KOPT-K1 (cell line): ENCODE measurements around the gene EXOC2.
"Not testable (repeated sequence)": the region's sequence is repeated elsewhere in the genome, so short reads cannot be mapped to it uniquely, and the experiment has no call there.

Source experiments
- H3K27ac ChIP-seq: fragments of 200-600 bp; sonication (generic); 2 replicates; pipeline ENCODE4 v1.5.1; 2016; ENCODE audit warnings: antibody characterized with exemption, mild to moderate bottlenecking, low read depth, low read length; ENCODE audit not compliant: poor library complexity, severe bottlenecking
- H3K36me3 ChIP-seq: fragments of 200-600 bp; sonication (generic); 2 replicates; pipeline ENCODE4 v1.5.1; 2017; ENCODE audit warnings: antibody characterized with exemption, mild to moderate bottlenecking, low read length, moderate library complexity; ENCODE audit not compliant: insufficient read depth
- H3K9me3 ChIP-seq: fragments of 200-600 bp; sonication (generic); 2 replicates; pipeline ENCODE4 v1.5.1; 2017; ENCODE audit warnings: antibody characterized with exemption, low read length, mild to moderate bottlenecking; ENCODE audit not compliant: insufficient read depth, poor library complexity, severe bottlenecking

EXOC2 gene

DNA sequence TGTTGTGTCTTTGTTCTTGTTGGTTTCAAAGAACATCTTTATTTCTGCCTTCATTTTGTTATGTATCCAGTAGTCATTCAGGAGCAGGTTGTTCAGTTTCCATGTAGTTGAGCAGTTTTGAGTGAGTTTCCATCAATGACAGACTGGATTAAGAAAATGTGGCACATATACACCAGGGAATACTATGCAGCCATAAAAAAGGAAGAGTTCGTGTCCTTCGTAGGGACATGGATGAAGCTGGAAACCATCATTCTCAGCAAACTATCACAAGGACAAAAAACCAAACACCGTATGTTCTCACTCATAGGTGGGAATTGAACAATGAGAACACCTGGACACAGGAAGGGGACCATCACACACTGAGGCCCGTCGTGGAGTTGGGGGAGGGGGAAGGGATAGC lies 87.0 kb downstream of the EXOC2 start:
- H3K27ac ChIP-seq, H3K9me3 ChIP-seq: not testable (repeated sequence)
- H3K36me3 ChIP-seq: peaks cover 21% of the 10 kb centered on the region

DNA sequence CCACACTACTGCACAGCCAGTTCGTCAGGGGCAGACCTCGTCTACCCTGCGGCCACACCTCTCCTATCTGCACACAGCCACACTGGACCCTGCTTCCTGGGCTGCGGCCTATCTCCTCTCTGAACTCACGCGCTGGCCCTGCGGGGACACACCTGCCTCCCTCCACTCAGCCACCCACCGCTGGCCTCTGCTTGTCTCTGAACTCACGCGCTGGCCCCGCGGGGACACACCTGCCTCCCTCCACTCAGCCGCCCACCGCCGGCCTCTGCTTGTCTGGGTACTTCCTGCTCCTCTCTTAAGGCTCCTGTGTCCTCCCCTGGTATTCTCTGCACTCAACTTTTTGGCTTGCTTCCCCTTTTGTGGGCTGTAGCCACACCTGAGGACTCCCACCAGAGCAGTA lies 88.4 kb downstream of the EXOC2 start:
- Histone ChIP-seq H3K27ac (no peak overlapping the region), H3K36me3 (peaks cover 16% of the 10 kb centered on the region), H3K9me3 (no peaks in the 10 kb centered on the region)

DNA sequence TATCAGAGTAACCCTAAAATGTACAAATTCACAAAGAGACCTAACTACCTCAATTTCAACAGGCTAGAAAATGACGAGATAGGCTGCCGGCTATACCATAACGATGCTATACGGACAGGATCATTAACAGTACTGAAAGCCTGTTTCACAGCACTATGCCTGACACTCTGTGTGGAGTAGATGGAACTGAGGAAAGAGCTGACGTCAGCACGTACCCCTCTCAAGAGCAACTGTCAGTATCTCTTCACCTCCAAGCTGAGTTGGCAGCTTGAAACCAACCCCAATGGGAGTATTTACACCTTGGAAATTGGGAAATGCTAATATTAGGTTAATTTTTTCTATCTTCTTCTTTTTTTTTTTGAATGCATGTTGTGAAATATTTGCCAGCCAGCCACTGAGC lies 89.7 kb downstream of the EXOC2 start:
- Histone ChIP-seq H3K9me3 (no peaks in the 10 kb centered on the region), H3K36me3 (peaks cover 10% of the 10 kb centered on the region), H3K27ac (no peak overlapping the region)

DNA sequence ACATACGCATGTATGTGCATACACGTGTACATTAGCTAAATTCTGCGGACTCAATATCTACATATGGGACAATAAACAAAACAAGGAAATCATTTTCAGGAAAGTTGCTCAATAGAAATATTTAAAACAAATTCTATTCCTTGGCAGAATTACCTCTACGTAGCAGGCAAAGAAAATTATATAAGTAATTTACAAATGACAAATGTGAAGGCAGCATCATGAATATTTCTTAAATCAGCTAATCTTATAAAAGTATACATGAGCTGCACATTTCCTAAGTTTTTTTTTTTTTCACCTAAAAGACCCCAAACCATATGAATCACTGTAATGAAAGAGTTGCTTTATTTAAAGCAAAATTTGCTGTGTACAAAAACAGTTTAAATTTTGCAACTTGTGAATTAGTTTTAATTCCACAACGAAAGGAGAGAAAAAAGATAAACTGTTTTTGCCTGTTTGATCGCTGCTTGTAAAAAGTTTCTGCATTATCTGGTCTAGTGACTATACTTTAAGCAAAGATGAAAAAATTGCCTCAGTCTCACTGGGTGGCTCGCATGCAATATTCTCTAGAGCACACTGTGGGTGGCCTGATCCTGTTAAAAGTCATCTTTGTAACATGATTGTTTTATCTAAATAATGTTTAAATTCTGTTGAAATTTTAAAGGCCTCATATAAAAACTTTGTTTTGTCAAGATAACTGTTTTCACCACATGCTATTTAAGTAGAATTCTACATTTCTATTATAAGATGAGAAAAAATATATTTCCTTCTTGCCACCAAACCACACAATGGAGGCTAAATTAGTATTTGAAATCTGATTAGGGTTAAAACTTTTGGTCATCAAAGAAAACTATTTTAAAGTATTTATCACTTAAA lies 93.1 kb downstream of the EXOC2 start:
- no peak overlapping the region for H3K27ac ChIP-seq
- H3K36me3 ChIP-seq: peaks cover 24% of the 10 kb centered on the region
- no peaks in the 10 kb centered on the region for H3K9me3 ChIP-seq

DNA sequence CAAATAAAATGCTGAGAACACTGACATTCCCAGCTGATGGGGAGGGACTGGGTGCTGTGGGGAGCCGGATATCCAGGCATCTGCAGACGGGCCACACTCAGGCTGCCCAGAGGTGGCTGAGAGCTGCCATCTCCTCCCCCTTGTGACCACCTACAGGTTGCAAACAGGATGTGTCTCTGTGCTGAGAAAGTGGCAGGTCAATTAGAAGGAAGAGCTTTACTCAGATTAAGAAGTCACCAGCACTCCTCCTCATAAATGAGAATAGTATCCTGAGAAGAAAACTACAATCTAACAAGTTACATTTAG lies 99.1 kb downstream of the EXOC2 start:
- H3K36me3 ChIP-seq: peaks cover 65% of the 10 kb centered on the region
- no peak overlapping the region for H3K27ac ChIP-seq
- H3K9me3 ChIP-seq: no peaks in the 10 kb centered on the region

DNA sequence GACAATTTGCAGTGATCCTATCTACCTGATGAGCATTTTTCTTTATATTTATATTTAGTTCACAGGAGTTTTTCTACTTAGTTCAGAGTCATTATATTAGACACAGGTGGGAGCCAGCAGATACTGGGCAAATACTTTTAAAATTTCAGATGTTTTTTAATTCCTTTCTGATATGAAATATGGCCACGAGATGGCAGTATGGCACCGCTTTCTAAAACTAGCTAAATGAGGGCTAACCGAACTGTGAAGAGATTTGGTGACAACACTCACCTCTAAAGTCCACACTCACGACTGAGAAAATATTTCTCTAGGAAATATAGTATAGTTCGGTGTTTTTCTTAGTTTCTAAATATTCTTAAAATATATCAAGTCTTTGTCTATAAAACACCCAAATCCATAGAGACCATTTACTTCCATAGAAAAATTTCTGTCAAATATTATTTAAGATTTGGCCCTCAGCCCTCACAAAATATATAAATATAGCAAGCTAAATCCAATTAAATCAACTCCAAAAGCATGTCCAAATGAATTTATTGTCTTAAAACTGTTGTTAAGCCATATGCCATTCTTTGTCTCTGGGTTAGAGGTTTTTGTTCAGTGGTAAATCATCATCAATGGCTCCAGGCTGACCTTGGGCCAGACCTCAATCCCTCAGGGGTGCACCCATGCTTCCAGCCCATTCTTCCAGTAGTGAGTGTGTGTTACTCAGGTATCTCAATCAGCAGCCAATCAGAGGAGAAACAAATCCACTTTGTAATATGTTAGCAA lies 99.6 kb downstream of the EXOC2 start:
- Histone ChIP-seq H3K9me3 (no peaks in the 10 kb centered on the region), H3K27ac (no peak overlapping the region), H3K36me3 (peaks cover 70% of the 10 kb centered on the region)

DNA sequence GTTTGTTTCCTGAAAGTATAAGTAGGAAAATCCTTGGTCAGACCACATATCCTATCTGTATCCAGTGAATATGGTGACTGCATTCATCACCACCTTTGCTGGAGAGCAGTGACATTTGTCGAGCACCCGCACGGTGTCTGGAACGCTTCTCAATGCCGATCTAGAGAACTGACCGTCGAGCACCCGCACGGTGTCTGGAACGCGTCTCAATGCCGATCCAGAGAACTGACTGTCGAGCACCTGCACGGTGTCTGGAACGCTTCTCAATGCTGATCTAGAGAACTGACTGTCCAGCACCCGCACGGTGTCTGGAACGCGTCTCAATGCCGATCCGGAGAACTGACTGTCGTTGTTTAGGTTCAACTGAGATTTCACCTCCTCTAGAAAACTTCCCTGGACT lies 103.8 kb downstream of the EXOC2 start:
- Histone ChIP-seq H3K9me3 (no peaks in the 10 kb centered on the region), H3K36me3 (peaks cover 51% of the 10 kb centered on the region; the same call in 1 of the 2 replicates)

DNA sequence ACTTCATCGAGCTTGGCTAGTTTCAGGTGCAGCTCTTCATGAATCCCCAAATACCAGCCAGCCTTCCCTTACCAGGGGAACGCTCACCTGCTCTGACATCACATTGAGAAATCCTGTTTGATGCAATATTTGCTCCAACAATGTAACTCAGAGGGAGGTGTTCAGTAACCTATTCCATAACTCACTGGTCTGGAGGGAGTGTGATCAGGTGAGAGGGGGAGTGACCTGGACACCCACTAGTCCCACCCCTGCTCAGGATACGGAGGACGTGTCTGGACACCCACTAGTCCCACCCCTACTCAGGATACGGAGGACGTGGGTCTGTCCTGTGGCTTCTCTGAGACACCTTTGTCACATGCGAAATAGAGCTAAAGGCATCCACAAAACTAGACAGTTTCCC lies 106.4 kb downstream of the EXOC2 start:
- Histone ChIP-seq H3K9me3 (no peaks in the 10 kb centered on the region), H3K36me3 (peaks cover 33% of the 10 kb centered on the region; the same call in 1 of the 2 replicates), H3K27ac (no peak overlapping the region)

More for the DNA sequence above, 103.8 kb downstream of the EXOC2 start:
- no peak overlapping the region for H3K27ac ChIP-seq

DNA sequence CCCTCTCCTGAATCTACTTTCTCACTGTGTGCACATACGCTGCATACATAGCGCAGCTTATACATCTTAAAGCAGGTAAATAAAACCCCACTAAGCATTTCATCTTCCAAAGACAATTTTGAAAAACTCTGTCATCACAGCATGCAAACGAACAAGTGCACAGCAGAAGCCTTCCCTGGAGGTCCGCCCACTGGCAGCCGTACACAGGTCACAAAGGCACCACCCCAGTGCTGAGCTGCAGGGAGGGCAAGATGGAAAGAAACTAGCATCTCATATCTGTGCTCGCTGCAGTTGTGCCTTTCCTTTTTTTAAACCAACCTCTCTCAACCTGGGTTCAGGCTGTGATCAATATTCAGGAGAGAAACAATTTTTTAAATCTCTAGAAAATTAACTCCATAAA lies 109.3 kb downstream of the EXOC2 start:
- Histone ChIP-seq H3K9me3 (no peaks in the 10 kb centered on the region), H3K36me3 (0 out of 2 replicates have a peak, but pooled peaks cover 11% of the 10 kb centered on the region), H3K27ac (no peak overlapping the region)

DNA sequence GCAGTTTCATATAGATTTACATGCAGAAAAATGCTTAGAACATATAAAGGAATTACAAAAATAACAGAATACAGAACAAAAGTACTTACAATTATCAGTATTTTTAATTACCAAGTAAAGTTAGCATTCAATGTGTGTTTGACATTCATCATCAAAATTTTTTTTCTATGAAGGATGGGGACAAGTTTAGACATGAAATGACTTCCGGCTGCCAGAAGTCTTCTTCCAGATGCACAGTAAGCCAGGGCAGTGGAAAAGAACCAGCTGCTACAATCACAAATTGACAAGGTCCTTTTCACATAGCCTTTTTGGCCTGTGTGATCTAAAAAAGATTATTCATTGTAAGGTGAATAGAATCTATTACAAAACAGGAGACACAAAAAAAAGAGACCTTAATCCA lies 109.8 kb downstream of the EXOC2 start:
- H3K36me3 ChIP-seq: 0 out of 2 replicates have a peak, but pooled peaks cover 6% of the 10 kb centered on the region
- H3K9me3 ChIP-seq: no peaks in the 10 kb centered on the region
- no peak overlapping the region for H3K27ac ChIP-seq

DNA sequence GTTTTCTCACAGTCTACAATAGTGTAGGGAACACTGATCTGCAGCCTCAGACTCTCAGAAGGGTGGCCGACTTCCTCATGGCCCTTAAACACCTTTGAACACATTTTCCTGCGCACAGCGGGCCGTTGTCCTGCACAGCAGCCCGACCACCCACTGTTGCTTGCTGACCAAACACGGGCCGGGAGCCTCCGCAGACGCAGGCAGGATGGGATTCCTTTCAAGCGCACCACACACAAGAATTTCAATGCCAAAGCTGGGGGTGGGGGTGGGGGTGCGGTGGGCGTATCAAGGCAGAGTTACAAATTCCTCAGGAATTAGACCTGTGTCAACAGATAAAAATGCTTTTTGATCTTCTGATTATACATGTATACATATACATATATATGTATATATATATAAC lies 110.6 kb downstream of the EXOC2 start:
- H3K9me3 ChIP-seq: no peaks in the 10 kb centered on the region
- H3K27ac ChIP-seq: no peak overlapping the region
- H3K36me3 ChIP-seq: 0 out of 2 replicates have a peak, but pooled peaks cover under 1% of the 10 kb centered on the region

DNA sequence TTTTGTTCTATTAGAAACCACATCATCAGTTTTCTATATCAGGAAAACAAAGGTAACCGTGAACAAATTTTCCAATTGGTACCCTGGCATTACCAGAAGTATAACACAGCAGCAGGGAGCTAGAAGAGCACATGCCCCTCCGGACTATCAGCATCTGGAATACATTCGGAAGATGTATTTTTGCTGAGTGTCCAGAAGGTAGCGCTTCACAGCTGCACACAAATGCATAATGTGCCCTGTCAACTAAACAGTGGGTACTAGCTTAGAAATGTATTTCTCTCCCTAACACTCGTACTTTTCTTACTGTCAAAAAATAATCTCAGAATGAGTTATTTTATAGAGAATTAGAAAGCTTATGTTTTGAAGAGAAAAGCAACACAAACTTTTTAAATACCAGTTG lies 113.6 kb downstream of the EXOC2 start:
- H3K27ac ChIP-seq: no peak overlapping the region
- H3K36me3 ChIP-seq: peaks cover 10% of the 10 kb centered on the region
- H3K9me3 ChIP-seq: peaks cover 13% of the 10 kb centered on the region

DNA sequence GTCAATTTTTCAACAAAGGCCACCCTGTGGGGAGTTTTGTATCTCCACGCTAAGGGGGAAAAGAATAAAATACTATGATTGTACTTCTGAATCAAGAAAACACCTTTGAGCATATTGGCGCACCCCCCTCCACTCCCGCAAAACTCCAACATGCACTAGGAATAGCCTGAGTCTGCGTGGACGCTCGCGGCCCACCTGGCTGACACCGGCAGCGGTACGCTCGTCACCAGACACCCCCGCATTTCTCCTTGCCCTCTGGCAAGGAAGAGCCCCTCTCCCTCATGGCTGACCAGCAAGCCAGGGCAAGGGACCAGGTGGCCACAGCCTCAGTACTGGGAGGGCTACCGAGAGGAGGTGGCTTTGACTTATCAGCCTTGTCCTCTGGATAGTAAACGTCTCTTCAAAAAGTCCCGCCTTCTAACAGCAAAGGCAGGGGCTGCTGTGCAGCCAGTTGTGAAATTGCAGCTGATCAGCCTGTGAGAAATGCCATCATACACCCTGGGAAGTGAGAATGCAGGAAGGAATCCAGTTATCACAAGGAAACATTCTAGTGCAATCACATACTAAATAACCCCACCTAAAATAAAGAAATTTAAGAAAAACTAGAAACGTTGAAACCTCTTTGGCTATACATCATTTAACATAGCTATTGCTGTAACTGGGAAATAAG lies 120.2 kb downstream of the EXOC2 start:
- Histone ChIP-seq H3K36me3 (peaks cover 32% of the 10 kb centered on the region), H3K9me3 (peaks cover 13% of the 10 kb centered on the region), H3K27ac (no peak overlapping the region)

DNA sequence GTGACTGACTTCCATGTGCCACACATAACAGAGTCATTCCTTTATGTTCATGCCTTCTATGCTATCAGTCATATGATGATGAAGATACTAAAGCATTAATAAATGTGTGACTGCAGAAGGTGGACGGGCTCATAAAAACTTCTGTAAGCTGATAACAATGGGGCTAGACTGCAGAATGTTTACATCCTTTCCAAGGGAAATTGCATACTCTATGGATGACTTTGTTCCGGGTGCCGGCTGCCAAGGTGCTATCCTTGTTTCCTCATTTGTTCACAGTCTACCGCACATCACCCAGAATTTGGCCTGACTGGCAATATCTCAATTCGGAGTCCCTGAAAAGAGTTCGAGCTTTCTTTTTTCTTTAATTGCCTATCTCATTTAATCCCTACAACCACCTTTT lies 121.0 kb downstream of the EXOC2 start:
- H3K9me3 ChIP-seq: peaks cover 13% of the 10 kb centered on the region
- H3K27ac ChIP-seq: no peak overlapping the region
- H3K36me3 ChIP-seq: peaks cover 35% of the 10 kb centered on the region

DNA sequence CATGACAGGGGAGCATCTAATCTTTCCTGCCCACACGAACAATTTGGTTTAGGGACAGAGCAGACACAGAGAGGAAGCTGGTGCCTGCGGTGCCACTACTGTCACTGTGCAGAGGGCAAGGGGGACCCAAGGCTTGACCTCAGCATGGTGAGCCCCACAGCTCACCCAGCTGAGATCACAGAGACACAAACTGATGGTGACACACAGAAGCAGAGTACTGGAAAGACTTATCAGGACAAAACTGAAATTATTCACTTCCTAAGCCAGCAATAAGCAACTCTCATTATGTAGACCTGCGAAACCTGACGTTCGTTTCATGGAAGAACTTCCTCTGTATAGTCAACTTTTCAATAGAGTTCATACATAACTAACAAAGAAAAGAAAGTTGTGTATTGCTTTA lies 122.1 kb downstream of the EXOC2 start:
- Histone ChIP-seq H3K36me3 (peaks cover 34% of the 10 kb centered on the region), H3K9me3 (peaks cover 8% of the 10 kb centered on the region), H3K27ac (no peak overlapping the region)
